WTC11 (cell line): ENCODE measurements around the gene INKA2.

ENCODE experiments used
- CREM ChIP-seq: sonication (generic); formaldehyde crosslinking; IDR thresholded peaks from 2 replicates; pipeline ENCODE4 v1.8.1; 2022; ENCODE audit warnings: mild to moderate bottlenecking, missing genetic modification reagents, moderate library complexity
- TF ChIP-seq, protein P1 (sequence below): fragments of 200-600 bp; IDR thresholded peaks from 2 replicates; pipeline ENCODE4 v1.8.0; 2022; ENCODE audit warnings: antibody characterized with exemption
- TF ChIP-seq, protein P2 (sequence below): fragments of 250-450 bp; sonication (Bioruptor Pico); conservative IDR thresholded peaks from 2 replicates; pipeline ENCODE4 v1.9.0; 2021; ENCODE audit warnings: mild to moderate bottlenecking

- TF ChIP-seq, protein P1, sequence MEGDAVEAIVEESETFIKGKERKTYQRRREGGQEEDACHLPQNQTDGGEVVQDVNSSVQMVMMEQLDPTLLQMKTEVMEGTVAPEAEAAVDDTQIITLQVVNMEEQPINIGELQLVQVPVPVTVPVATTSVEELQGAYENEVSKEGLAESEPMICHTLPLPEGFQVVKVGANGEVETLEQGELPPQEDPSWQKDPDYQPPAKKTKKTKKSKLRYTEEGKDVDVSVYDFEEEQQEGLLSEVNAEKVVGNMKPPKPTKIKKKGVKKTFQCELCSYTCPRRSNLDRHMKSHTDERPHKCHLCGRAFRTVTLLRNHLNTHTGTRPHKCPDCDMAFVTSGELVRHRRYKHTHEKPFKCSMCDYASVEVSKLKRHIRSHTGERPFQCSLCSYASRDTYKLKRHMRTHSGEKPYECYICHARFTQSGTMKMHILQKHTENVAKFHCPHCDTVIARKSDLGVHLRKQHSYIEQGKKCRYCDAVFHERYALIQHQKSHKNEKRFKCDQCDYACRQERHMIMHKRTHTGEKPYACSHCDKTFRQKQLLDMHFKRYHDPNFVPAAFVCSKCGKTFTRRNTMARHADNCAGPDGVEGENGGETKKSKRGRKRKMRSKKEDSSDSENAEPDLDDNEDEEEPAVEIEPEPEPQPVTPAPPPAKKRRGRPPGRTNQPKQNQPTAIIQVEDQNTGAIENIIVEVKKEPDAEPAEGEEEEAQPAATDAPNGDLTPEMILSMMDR = no peak
- TF ChIP-seq, protein P2, sequence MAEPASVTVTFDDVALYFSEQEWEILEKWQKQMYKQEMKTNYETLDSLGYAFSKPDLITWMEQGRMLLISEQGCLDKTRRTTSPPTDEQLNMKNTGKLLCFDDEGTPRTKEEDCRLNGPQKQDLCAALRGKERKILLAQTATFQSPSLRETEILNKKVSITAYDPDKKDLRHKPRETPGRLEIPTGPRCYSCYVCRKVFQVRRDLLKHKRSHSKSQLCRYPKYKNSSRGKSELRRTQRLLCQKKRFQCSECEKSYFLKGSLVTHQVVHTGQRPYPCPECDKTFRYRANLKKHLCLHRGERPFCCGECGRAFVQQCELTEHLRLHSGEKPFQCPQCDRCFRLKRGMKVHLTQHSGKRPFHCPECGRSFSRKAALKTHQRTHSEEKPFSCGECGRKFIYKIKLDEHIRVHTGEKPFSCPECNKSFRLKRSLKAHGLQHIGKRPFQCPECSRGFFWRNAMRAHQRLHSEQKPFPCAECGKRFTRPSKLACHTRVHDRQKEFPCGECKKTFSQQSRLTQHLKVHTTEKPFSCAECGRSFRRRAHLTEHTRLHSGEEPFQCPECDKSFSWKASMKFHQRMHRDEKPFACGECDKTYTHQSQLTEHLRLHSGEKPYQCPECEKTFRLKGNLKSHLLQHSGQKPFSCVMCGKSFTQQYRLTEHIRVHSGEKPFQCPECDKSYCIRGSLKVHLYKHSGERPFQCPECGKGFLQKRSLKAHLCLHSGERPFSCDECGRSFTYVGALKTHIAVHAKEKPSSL = no peak
- TF ChIP-seq CREM = no peak
Observed at GRCh38 chr1:111778541-111779051, 39.4 kb upstream of the INKA2 start.
